Stimulated activated effector memory CD8-positive, alpha-beta T cell treated with anti-CD3 and anti-CD28 coated beads, Interleukin-12 subunit alpha, Interleukin-12 subunit beta, amount 100 ng/mL, for 72 hours (primary cell): ENCODE results near the gene LBH.

Source experiments
- ATAC-seq: fragments of 150-1000 bp; cut with Tn5 transposase; 2 replicates; pipeline ENCODE4 v1.10.0; 2021
- DNase-seq, 2 donors: peaks; one replicate each; pipeline ENCODE4 v3.0.0; 2021 to 2022; ENCODE audit warnings: low spot score in 2 of 2
- H3K27ac Mint-ChIP-seq: one replicate; pipeline ENCODE4 v1.8.0; 2022; ENCODE audit warnings: mild to moderate bottlenecking, mixed read lengths
- H3K36me3 Mint-ChIP-seq: one replicate; pipeline ENCODE4 v1.8.0; 2022; ENCODE audit warnings: mild to moderate bottlenecking, mixed read lengths
- H3K4me1 Mint-ChIP-seq: one replicate; pipeline ENCODE4 v1.8.0; 2022; ENCODE audit warnings: mixed read lengths
- H3K4me3 Mint-ChIP-seq: one replicate; pipeline ENCODE4 v1.8.0; 2022; ENCODE audit warnings: mild to moderate bottlenecking, mixed read lengths
- H3K9me3 Mint-ChIP-seq: one replicate; pipeline ENCODE4 v1.8.0; 2022; ENCODE audit warnings: mixed read lengths

The LBH gene

DNA sequence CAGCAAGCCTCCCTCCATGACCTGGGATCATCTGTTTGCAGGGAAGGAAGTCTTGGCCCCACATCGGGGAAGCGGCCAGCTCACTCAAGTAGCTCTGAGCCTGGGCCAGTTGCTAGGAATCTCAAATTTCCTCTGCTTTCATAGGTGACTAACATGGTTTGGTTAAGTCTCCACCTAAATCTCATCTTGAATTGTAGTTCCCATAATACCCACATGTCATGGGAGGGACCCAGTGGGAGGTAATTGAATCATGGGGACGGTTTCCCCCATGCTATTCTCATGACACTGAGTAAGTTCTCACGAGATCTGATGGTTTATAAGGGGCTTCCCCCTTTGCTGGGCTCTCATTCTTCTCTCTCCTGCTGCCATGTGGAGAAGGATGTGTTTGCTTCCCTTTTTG, 75.2 kb downstream of the LBH start:
- ATAC-seq, result no peak
- H3K27ac Mint-ChIP-seq, result no peak overlapping the region

GRCh38 chr2:30308280-30308679, 76.9 kb downstream of the LBH start:
- Mint-ChIP-seq H3K36me3 (no peaks in the 10 kb centered on the region), H3K27ac (no peak overlapping the region), H3K4me3 (no peak overlapping the region), H3K4me1 (peaks cover 37% of the 10 kb centered on the region), H3K9me3 (peaks cover 3% of the 10 kb centered on the region)
- DNase-seq, result no peak
- ATAC-seq, result no peak

More for the DNA sequence above, 75.2 kb downstream of the LBH start:
- H3K4me1 Mint-ChIP-seq, result peaks cover 28% of the 10 kb centered on the region
- no peaks in the 10 kb centered on the region for H3K36me3 Mint-ChIP-seq
- H3K4me3 Mint-ChIP-seq, result no peak overlapping the region
- peaks cover 3% of the 10 kb centered on the region for H3K9me3 Mint-ChIP-seq
- no peak for DNase-seq
